Smooth muscle cell (in vitro differentiated cells): ENCODE measurements around the gene LMF2. TPM values are rescaled to one million over a fixed set of nuclear protein-coding genes. Genes with fewer than 3 reads are reported as not detected.
A peak's percentile ranks its signal among the peaks of the same experiment; 100 is the strongest.

ENCODE experiments used
- DNase-seq: peaks from one replicate; lab custom pipeline; 2025; ENCODE audit not compliant: unreplicated experiment; lab: John Stamatoyannopoulos, UW
- H2AFZ ChIP-seq: fragments of 200-600 bp; sonication (generic); 2 replicates; pipeline ENCODE4 v1.6.0; 2016; ENCODE audit warnings: antibody characterized with exemption, low read depth, mild to moderate bottlenecking
- H3F3A ChIP-seq: fragments of 200-600 bp; sonication (generic); 2 replicates; pipeline ENCODE4 v1.6.0; 2017; ENCODE audit warnings: antibody characterized with exemption, low read depth
- H3K27ac ChIP-seq: fragments of 200-600 bp; sonication (generic); 2 replicates; pipeline ENCODE4 v1.5.1; 2016; ENCODE audit warnings: low read depth, mild to moderate bottlenecking
- H3K27me3 ChIP-seq: fragments of 200-600 bp; sonication (generic); 2 replicates; pipeline ENCODE4 v1.6.1; 2016; ENCODE audit warnings: low read depth, mild to moderate bottlenecking
- H3K36me3 ChIP-seq: fragments of 200-600 bp; sonication (generic); 2 replicates; pipeline ENCODE4 v1.5.1; 2016; ENCODE audit warnings: low read depth
- H3K4me1 ChIP-seq: fragments of 200-600 bp; sonication (generic); 2 replicates; pipeline ENCODE4 v1.5.1; 2016; ENCODE audit warnings: low read depth
- H3K4me2 ChIP-seq: fragments of 200-600 bp; sonication (generic); 2 replicates; pipeline ENCODE4 v1.6.0; 2016; ENCODE audit warnings: mild to moderate bottlenecking
- H3K4me3 ChIP-seq: fragments of 200-600 bp; sonication (generic); 2 replicates; pipeline ENCODE4 v1.5.1; 2016; ENCODE audit warnings: mild to moderate bottlenecking
- H3K79me2 ChIP-seq: fragments of 200-600 bp; sonication (generic); 2 replicates; pipeline ENCODE4 v1.6.0; 2016; ENCODE audit warnings: low read depth, mild to moderate bottlenecking
- H3K9ac ChIP-seq: fragments of 200-600 bp; sonication (generic); 2 replicates; pipeline ENCODE4 v1.6.0; 2016; ENCODE audit warnings: low read depth
- H3K9me3 ChIP-seq: fragments of 200-600 bp; sonication (generic); replicated peaks from 2 replicates; pipeline ENCODE4 v1.5.1; 2016; ENCODE audit warnings: low read depth
- H4K20me1 ChIP-seq: fragments of 200-600 bp; sonication (generic); 2 replicates; pipeline ENCODE4 v1.6.0; 2016; ENCODE audit warnings: low read depth
- CTCF ChIP-seq: fragments of 200-600 bp; sonication (generic); IDR thresholded peaks from 2 replicates; pipeline ENCODE4 v1.5.1; 2017; ENCODE audit warnings: borderline replicate concordance, mild to moderate bottlenecking, antibody characterized with exemption; ENCODE audit not compliant: insufficient read depth, poor library complexity, severe bottlenecking
- WGBS: methylation state at CpG from one replicate; pipeline ENCODE4 v1.1.7; 2016; ENCODE audit warnings: low lambda C conversion rate; 5-methylcytosine and 5-hydroxymethylcytosine counted together
- polyA plus RNA-seq: library from polyadenylated mRNA; unstranded; fragments of >200 nt; fragmentation: Nextera tagmentation; extraction: Ambion mirVana; gene quantifications from 2 replicates; pipeline ENCODE4 v1.2.1, GENCODE V29; 2016
- total RNA-seq: library from RNA; depleted of rRNA; stranded (reverse); fragments of >200 nt; gene quantifications from 2 replicates; pipeline ENCODE4 v1.2.3, GENCODE V29; 2014

Gene LMF2
- total and polyA plus RNA-seq, 2 experiments from 2014 or later = 53.5 to 130 TPM

GRCh38 chr22:50500452-50500851 lies 7.0 kb downstream of the LMF2 start:
- Histone ChIP-seq H3K27ac (no peak overlapping the region), H3K9me3 (no peaks in the 10 kb centered on the region), H3F3A (no peaks in the 10 kb centered on the region), H3K27me3 (no peaks in the 10 kb centered on the region), H3K4me1 (no peaks in the 10 kb centered on the region), H3K9ac (no peak overlapping the region), H2AFZ (no peak overlapping the region), H3K4me2 (no peak overlapping the region), H3K79me2 (no peaks in the 10 kb centered on the region), H3K4me3 (no peak overlapping the region), H3K36me3 (no peaks in the 10 kb centered on the region), H4K20me1 (no peaks in the 10 kb centered on the region)
- WGBS = 92% methylated on average over 12 of the region's 12 CpGs
- DNase-seq = no peak
- no peak for TF ChIP-seq CTCF

GRCh38 chr22:50498322-50498890 lies 9.1 kb downstream of the LMF2 start:
- Histone ChIP-seq H3K79me2 (no peaks in the 10 kb centered on the region), H3K9ac (no peak overlapping the region), H3K4me3 (no peak overlapping the region), H3F3A (no peaks in the 10 kb centered on the region), H3K9me3 (no peaks in the 10 kb centered on the region), H4K20me1 (no peaks in the 10 kb centered on the region), H3K4me2 (no peak overlapping the region), H3K36me3 (no peaks in the 10 kb centered on the region), H2AFZ (no peak overlapping the region), H3K27ac (no peak overlapping the region), H3K4me1 (no peaks in the 10 kb centered on the region), H3K27me3 (no peaks in the 10 kb centered on the region)
- peak; percentile 49 for TF ChIP-seq CTCF
- DNase-seq = no peak
- WGBS = 33% methylated on average over 13 of the region's 13 CpGs

GRCh38 chr22:50497093-50497492 lies 10.4 kb downstream of the LMF2 start:
- Histone ChIP-seq H3K36me3 (no peaks in the 10 kb centered on the region), H3K4me3 (no peak overlapping the region), H3K9me3 (no peaks in the 10 kb centered on the region), H2AFZ (no peak overlapping the region), H3K79me2 (no peaks in the 10 kb centered on the region), H4K20me1 (no peaks in the 10 kb centered on the region), H3K9ac (no peak overlapping the region), H3K27me3 (no peaks in the 10 kb centered on the region), H3K4me2 (no peak overlapping the region), H3K4me1 (no peaks in the 10 kb centered on the region), H3F3A (no peaks in the 10 kb centered on the region), H3K27ac (no peak overlapping the region)
- WGBS = 89% methylated on average over 6 of the region's 6 CpGs
- no peak for DNase-seq
- TF ChIP-seq CTCF = no peak
